ENCODE data around the gene AUTS2.

AUTS2 gene

GRCh38 chr7:69959789-69960499 is 361.7 kb downstream of the AUTS2 start:
- DNase-seq = no peak

GRCh38 chr7:69961436-69961835 is 363.2 kb downstream of the AUTS2 start:
- DNase-seq = no peak

DNA sequence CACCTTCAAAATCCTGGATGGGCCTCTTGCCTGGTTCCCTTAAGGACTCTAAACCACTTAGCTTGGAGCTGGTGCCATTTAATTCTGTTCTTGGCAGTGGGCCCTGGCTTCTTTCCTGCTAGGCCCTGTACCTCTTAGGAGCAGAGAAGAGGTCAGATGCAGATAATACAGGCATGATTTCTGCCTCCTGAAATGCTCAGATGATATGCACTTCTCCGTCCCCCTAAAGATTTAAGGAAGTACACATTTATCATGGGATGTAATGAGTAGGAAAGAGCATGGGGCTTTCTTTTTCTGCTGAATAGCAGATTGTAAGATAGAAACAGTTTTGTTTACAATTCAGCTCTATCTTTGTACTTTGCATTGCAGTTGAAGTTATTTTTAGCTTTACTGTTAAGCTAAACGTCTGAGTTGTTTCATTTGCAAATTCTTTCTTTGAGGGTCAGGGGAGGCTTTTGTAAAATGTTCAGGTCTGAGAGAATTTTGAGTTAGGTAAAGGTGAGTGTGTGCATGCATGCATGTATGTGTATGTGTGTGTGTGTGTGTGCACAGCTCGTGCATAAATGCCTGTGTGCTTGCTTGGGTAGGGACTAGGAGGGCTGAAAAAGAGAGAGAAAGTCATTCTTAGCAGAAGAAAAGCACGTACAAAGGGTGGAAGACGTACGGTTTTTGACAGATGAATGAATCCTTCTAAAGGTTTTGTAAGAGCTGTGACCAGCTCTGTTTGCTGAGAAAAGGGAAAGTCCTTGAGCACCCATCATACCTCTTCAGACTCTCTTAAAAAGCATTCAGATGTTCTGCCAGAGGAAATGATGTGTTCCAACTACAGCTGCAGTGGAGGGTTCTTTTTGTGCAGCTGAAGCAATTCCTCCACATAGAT is 364.2 kb downstream of the AUTS2 start:
- DNase-seq = no peak

DNA sequence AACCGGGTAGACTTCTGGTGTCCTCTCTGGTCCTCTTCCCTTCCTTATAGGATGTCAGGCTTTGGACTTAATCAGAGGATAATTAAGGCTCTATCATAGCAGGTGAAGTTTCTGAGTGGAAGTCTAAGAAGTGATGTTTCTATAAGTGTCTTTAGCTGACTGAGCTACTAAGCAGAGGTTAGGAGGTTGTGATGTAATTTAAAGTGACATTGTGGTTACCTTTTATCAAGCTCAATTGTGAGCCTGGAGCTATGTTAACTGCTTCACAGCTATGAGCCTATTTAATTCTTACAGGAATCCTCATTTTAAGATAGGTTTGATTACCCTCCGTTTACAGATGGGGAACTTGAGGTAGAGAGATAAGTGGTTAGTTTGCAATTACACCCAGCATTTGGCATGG is 365.1 kb downstream of the AUTS2 start:
- DNase-seq = no peak

GRCh38 chr7:69966766-69967591 is 368.7 kb downstream of the AUTS2 start:
- DNase-seq = no peak

GRCh38 chr7:69967689-69968450 is 369.6 kb downstream of the AUTS2 start:
- no peak for DNase-seq

DNA sequence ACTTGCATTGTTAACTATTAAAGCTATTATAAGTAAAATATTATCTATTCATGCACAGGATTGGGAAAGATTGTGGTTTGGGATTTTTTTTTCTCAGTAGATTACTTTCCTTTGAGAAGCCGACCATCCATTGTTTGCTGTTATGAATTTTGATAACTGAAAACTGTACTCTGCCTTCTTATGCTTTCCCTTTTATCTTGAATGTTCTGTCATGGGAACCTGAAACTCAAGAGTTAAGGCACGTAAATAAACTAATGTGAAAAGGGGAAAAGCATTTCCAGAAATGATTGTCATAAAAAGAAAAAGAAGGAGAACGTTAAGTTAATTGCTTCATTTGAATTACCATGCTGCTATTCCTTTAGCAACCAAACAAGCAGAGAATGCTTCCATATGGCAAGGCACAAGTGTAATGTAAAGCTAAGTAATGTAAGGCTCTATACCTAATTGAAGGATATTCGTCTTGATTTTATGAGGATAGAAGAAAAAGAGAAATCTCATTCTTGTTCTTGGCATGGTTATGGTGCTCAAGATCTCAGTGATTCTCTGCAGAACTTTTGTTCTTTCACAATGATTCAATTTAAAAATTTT is 370.8 kb downstream of the AUTS2 start:
- no peak for DNase-seq

GRCh38 chr7:69981646-69982045 is 383.4 kb downstream of the AUTS2 start:
- no peak for DNase-seq

- no peak for DNase-seq
These were observed 383.9 kb downstream of the AUTS2 start for GRCh38 chr7:69982197-69982596.

DNA sequence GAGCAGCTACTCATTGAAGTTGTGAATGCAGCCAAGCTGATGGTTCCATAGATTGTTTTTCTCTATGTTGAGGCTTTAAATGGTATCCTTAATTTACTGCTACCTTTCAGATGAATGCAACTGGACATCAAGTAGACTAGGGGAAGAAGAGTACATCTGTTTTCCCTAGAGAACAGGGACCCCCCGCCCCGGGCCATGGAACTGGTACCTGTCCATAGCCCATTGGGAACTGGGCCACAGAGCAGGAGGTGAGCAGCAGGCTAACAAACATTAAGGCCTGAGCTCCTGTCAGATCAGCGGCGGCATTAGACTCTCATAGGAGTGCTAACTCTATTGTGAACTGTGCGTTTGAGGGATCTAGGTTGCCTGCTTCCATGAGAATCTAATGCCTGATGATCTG is 391.3 kb downstream of the AUTS2 start:
- DNase-seq = no peak

GRCh38 chr7:69992938-69993337 is 394.7 kb downstream of the AUTS2 start:
- no peak for DNase-seq

DNA sequence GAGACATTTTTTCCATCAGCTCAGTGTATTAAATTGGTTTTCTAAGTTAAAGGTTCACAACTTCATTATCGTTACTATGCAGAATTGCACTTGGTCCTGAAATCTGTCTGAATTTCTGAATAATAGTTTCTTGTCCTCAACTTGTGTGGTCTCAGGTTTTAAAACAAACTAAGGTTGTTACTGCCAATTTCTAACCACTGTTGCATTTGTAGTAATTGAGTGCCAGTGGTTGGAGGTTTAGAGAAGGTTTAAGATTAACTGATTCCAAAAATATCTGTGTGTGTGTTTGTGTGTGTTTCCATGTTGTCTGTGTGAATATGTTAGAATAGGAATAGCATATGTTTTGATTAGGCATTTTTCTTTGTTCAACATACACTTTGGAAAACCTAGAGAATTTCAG is 395.9 kb downstream of the AUTS2 start:
- no peak for DNase-seq

GRCh38 chr7:69994886-69995542 is 396.7 kb downstream of the AUTS2 start:
- DNase-seq = no peak

DNA sequence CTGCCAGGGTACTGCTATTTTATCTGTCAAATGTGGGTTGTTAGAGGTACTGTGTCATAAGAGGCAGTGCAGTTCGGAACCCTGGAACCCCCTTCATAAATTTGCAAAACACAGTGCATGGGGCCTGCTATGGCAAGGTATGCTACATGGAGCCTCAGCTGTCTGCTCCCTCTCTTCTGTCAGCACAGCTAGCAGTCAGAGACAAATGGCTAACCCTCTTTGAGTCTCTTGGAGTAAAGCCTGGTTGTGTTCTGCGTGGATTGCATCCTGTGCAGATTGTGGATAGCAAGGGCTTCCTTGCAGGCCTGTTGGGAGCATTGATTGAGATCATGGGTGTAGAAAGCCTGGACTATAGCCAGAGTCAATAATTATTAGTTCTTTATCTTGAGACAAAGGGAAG is 397.8 kb downstream of the AUTS2 start:
- no peak for DNase-seq

GRCh38 chr7:70000737-70001348 is 402.6 kb downstream of the AUTS2 start:
- no peak for DNase-seq

- DNase-seq = no peak
These were observed 407.2 kb downstream of the AUTS2 start for GRCh38 chr7:70005480-70005879.

DNA sequence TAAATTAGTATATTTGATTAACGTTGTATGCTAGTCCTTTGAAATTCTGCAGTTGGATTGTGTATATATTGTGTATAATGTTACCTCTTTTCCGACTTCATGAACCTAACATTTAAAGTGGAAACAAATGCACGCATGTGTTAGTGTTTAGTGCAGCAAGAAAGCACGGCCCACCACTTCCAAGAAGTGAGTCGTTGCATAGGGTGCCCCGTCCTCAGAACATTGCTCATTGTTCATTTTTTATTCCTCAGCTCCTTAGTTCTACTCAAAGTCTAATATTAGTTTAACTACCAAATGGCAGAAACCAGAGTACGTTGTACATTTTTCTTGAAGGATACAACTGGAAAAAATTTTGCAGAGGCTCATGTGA is 407.6 kb downstream of the AUTS2 start:
- DNase-seq = no peak

DNA sequence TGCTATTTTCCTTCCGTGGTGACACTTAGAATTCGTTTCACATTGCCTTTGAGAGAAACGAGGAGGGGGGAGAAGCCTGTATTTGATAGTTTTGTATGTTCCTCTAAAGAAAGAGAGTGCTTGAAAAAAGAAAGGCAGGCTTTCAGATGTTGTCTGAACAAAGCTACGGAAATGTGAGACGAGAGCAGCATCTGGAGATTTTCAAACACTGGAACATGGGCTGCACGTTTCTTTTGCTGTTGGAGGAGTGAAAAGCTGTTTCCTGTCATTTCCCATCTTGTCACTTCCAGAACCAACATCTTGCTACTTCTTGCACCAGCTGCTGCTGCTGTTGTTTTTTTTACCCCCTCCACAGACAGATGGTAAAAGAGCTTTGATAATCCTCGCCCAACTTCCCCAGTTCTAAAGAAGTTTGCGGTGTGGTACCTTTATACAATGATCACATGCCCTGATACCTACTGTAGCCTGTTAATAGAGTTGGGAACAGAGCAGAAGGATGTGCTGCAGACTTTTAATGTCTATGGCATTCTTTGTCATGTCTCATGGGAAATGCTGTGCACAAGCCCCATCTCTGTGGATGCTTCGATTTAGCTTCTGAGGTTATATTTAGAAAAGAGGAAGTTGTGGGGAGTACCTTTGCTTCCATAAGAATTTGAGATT is 408.1 kb downstream of the AUTS2 start:
- DNase-seq = no peak

DNA sequence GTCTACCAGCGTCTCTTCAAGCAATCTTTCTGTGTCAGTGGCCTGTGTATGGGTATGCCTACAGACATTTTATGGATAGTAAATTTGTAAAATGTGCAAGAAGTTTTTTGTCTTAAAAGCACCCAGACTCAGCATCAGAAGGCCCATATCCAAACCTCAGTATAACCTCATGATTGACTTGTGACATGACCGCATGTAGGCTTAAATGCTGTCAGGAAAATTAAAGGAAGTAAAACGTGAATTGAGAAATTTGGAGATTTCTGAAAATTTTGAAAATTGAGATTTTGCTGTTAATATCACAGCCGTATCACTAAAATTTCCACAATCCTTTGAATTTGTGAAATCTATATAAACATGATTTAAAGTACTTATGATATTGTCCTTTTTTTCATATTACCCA is 410.2 kb downstream of the AUTS2 start:
- DNase-seq = no peak

GRCh38 chr7:70014472-70015177 is 416.4 kb downstream of the AUTS2 start:
- DNase-seq = no peak

Measured in 8988T (cell line).